GM20431 (cell line): Measurements from ENCODE around the gene ABCA8.

Source experiments
- in situ Hi-C: fragments of 300-500 bp; cut with MseI, MboI; formaldehyde crosslinking; loops from one replicate; pipeline ENCODE4 v1.15.0; 2020; ENCODE audit warnings: low sequenced_read_pairs; ENCODE audit not compliant: unreplicated experiment

Gene ABCA8

GRCh38 chr17:68870976-68871375 is 84.2 kb downstream of the ABCA8 start:
- in situ Hi-C loops, result no loop called here

- in situ Hi-C loops, result no loop called here
Measured at GRCh38 chr17:68870161-68870826, 84.9 kb downstream of the ABCA8 start.

- in situ Hi-C loops, result no loop called here
Measured at GRCh38 chr17:68868708-68869107, 86.5 kb downstream of the ABCA8 start.

GRCh38 chr17:68867759-68868516 is 87.3 kb downstream of the ABCA8 start:
- in situ Hi-C loops, result no loop called here

GRCh38 chr17:68865584-68865983 is 89.6 kb downstream of the ABCA8 start:
- in situ Hi-C loops, result no loop called here

- in situ Hi-C loops, result no loop called here
Measured at GRCh38 chr17:68863091-68863652, 92.0 kb downstream of the ABCA8 start.

GRCh38 chr17:68861602-68862001 is 93.6 kb downstream of the ABCA8 start:
- in situ Hi-C loops, result no loop called here

- in situ Hi-C loops, result no loop called here
Measured at GRCh38 chr17:68860941-68861340, 94.3 kb downstream of the ABCA8 start.

- in situ Hi-C loops, result no loop called here
Measured at GRCh38 chr17:68854452-68854851, 100.7 kb downstream of the ABCA8 start.

GRCh38 chr17:68853439-68853838 is 101.8 kb downstream of the ABCA8 start:
- in situ Hi-C loops, result no loop called here

- in situ Hi-C loops, result no loop called here
Measured at GRCh38 chr17:68853036-68853435, 102.2 kb downstream of the ABCA8 start.

- in situ Hi-C loops, result no loop called here
Measured at GRCh38 chr17:68851890-68852289, 103.3 kb downstream of the ABCA8 start.

- in situ Hi-C loops, result no loop called here
Measured at GRCh38 chr17:68850749-68851510, 104.3 kb downstream of the ABCA8 start.

- in situ Hi-C loops, result no loop called here
Measured at GRCh38 chr17:68849673-68850610, 105.2 kb downstream of the ABCA8 start.

GRCh38 chr17:68847711-68848110 is 107.5 kb downstream of the ABCA8 start:
- in situ Hi-C loops, result no loop called here

- in situ Hi-C loops, result no loop called here
Measured at GRCh38 chr17:68843522-68843921, 111.7 kb downstream of the ABCA8 start.

GRCh38 chr17:68840073-68840472 is 115.1 kb downstream of the ABCA8 start:
- in situ Hi-C loops, result no loop called here

GRCh38 chr17:68835071-68835470 is 120.1 kb downstream of the ABCA8 start:
- in situ Hi-C loops, result no loop called here

- in situ Hi-C loops, result no loop called here
Measured at GRCh38 chr17:68834328-68834836, 120.8 kb downstream of the ABCA8 start.
